Measurements from ENCODE around the gene LYAR. TPM values are rescaled to one million over a fixed set of nuclear protein-coding genes. Genes with fewer than 3 reads are reported as not detected.

Gene LYAR, protein sequence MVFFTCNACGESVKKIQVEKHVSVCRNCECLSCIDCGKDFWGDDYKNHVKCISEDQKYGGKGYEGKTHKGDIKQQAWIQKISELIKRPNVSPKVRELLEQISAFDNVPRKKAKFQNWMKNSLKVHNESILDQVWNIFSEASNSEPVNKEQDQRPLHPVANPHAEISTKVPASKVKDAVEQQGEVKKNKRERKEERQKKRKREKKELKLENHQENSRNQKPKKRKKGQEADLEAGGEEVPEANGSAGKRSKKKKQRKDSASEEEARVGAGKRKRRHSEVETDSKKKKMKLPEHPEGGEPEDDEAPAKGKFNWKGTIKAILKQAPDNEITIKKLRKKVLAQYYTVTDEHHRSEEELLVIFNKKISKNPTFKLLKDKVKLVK
- total RNA-seq: 10 to 100 TPM in 3 of 4 donors, 1 to 10 TPM in 1; 4.5 to 13.0 (median 10.4) TPM

DNA sequence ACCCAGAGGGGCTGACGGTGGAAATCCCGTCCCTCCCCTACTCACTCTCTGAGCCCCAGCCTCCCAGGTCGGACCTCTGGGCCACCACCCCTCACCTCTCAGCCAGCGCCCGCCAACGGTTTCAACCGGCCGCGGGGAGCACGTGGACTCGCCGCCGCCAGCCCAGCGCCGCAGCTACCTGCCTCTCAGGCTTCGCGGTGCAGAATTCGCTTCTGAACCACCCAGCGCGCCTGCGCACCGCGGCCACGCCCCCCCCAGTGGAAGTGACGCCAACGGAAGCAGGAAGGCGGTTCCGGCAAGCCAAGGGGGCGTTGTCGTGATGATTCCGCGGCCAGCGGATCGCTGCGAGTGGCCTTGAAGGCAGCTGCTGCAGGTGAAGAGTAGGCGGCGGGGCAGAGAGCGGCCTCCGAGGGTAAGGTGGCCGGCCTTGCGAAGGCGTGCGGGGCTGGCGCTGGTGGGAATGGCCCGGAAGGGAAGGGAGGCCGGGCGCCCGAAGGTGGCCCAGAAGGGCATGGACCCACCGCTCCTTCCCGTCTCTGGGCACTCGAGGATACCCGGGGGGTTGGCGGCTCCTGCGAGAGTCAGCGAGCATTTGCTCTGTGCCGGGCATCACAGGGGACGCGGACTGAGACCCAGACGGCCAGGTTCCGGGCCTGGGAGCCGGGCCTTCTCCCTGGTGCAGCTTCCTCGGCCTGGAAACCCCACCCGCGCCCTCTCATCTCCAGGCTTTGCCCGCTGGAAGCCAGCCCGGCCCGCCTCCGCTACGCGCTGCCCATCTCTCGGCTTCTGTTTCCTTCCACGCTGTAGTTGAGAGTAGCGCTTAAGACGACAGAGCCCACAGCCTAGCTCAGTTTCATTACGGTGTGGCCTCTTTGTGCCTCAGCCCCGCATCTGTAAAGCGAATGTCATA is at the start of gene LYAR, which contains the start of gene ZBTB49:
LYAR (minus strand) TSS at position 214 of the 910 bp plus-strand sequence. CDS start 6,412 bp downstream, outside the sequence.
ZBTB49 (plus strand) TSS at position 311 of the 910 bp plus-strand sequence. CDS start 9,695 bp downstream, outside the sequence.
- H3K27me3 ChIP-seq: no peaks in the 10 kb centered on the region
- WGBS, 2 donors: 0 to 1% methylated on average over 19 to 40 of the region's 77 CpGs
- H3K4me1 ChIP-seq: peaks cover 17 to 18% of the 10 kb centered on the region in 2 donors
- H3K4me3 ChIP-seq (replicated peaks in 1 of 3): peak within 1 kb of the TSS; percentile 35 to 89 (median 89)
- peak; percentile 92 to 95 for DNase-seq
- intact Hi-C loops (cut with DNase I): loop anchor here (5.0 kb wide), 1 partner anchor 43 kb away; the partner anchor contains the start of gene TMEM128
- TF ChIP-seq, protein P1, sequence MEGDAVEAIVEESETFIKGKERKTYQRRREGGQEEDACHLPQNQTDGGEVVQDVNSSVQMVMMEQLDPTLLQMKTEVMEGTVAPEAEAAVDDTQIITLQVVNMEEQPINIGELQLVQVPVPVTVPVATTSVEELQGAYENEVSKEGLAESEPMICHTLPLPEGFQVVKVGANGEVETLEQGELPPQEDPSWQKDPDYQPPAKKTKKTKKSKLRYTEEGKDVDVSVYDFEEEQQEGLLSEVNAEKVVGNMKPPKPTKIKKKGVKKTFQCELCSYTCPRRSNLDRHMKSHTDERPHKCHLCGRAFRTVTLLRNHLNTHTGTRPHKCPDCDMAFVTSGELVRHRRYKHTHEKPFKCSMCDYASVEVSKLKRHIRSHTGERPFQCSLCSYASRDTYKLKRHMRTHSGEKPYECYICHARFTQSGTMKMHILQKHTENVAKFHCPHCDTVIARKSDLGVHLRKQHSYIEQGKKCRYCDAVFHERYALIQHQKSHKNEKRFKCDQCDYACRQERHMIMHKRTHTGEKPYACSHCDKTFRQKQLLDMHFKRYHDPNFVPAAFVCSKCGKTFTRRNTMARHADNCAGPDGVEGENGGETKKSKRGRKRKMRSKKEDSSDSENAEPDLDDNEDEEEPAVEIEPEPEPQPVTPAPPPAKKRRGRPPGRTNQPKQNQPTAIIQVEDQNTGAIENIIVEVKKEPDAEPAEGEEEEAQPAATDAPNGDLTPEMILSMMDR (IDR thresholded peaks at IDR 0.05): no peak
- TF ChIP-seq POLR2A (IDR thresholded peaks at IDR 0.05): peak in 1 of 2 donors; percentile 79
- H3K27ac ChIP-seq: peak within 1 kb of the TSS in 1 of 3 donors; percentile 44
- H3K9me3 ChIP-seq: no peaks in the 10 kb centered on the region
- no peaks in the 10 kb centered on the region for H3K36me3 ChIP-seq

DNA sequence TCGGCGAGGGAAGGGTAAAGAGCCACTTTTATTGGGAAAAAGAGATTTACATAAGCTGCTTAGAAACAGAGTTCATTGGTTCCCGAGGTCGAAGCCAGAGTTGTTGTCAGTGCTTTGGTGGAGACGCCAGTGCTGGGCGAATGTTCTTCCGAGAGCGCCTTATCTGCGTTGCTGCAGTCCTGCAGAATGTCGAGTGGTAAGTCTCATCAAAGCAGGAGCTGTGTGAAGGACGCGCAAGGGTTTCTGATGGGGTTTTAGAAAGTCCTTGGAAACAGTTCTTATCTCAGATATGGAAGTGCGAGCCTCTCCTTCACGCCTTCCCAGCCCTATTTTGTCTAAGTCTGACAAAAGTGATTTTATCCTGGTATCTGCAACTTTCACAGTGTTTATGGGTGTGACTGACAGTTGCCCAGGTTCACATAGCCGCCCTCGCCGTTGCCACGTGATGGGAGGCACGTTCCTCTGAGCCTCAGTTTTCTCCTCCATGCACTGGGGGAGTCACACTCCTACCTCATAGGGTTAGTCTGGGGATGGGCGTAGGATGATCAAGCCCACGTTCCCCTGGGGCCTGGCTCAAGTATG is 49.6 kb upstream of the LYAR start:
- intact Hi-C loops (cut with DNase I): loop anchor here (10.0 kb wide), 1 partner anchor 85 kb away; no protein-coding TSS in a partner anchor
- no peaks in the 10 kb centered on the region for H3K27me3 ChIP-seq
- no peak for DNase-seq
- H3K9me3 ChIP-seq: no peaks in the 10 kb centered on the region
- WGBS, 2 donors: 21 to 31% methylated on average over 19 to 21 of the region's 21 CpGs
- H3K4me3 ChIP-seq (replicated peaks in 1 of 3): no peak overlapping the region
- H3K27ac ChIP-seq: no peak overlapping the region
- no peaks in the 10 kb centered on the region for H3K4me1 ChIP-seq
- TF ChIP-seq, protein P1 (IDR thresholded peaks at IDR 0.05): no peak
- no peak for TF ChIP-seq POLR2A (IDR thresholded peaks at IDR 0.05)
- no peaks in the 10 kb centered on the region for H3K36me3 ChIP-seq

DNA sequence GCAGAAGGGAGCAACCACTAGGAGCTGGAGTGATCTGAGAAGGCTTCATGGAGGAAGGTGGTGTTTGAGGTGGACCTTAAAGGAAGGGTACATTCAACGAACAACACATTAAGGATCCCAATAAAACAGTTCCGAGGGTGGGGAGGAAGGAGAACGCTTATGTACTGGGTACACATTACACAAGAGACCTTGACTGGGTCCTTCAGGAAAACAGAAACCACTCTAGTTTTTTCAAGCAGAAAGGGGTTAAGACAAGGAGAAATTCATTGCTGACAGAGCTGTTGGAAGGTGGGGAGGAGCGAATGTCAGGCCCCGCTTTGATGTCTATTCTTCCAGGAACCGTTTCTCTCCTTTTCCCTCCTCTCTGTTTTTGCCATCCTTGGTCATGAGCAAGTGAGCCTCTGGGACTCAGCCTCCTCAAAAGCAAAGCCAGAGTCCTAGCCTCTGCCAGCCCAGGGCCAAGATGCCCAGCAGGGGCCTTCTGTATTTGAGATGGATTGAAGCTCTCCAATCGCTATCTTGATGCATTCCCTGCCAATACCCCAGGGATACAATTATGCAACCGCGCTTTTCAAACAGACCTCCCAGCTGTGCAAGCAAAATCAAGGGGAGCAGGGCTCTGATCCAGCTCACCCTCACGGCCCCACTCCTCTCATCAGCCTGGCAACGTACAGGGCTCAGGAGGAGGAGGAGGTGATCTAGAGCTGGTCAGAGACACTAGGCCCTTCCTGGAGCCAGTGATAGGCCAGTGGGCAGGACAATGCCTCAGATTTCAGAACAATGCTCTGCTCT is 48.5 kb upstream of the LYAR start:
- intact Hi-C loops (cut with DNase I): loop anchor here (10.0 kb wide), 1 partner anchor 84 kb away; no protein-coding TSS in a partner anchor
- no peaks in the 10 kb centered on the region for H3K27me3 ChIP-seq
- no peak overlapping the region for H3K27ac ChIP-seq
- no peak for DNase-seq
- no peaks in the 10 kb centered on the region for H3K36me3 ChIP-seq
- TF ChIP-seq, protein P1 (IDR thresholded peaks at IDR 0.05): no peak
- no peak for TF ChIP-seq POLR2A (IDR thresholded peaks at IDR 0.05)
- WGBS, 2 donors: 51 to 53% methylated on average over 11 of the region's 11 CpGs
- no peaks in the 10 kb centered on the region for H3K4me1 ChIP-seq
- H3K4me3 ChIP-seq (replicated peaks in 1 of 3): no peak overlapping the region
- H3K9me3 ChIP-seq: no peaks in the 10 kb centered on the region

DNA sequence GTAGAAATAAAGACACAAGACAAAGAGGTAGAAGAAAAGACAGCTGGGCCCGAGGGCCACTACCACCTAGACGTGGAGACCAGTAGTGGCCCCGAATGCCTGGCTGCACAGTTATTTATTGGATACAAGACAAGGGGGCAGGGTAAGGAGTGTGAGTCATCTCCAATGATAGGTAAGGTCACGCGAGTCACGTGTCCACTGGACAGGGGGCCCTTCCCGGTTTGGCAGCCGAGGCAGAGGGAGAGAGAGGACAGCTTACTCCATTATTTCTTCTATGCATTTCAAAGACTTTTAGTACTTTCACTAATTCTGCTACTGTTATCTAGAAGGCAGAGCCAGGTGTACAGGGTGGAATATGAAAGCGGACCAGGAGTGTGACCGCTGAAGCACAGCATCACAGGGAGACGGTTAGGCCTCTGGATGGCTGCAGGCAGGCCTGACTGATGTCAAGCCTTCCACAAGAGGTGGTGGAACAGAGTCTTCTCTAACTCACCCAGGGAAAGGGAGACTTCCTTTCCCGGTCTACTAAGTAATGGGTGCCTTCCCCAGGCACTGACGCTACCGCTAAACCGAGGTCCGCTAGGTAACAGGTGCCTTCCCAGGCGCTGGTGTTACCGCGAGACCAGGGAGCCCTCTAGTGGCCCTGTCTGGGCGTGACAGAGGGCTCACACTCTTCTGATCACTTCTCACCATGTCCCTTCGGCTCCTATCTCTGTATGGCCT is 45.0 kb upstream of the LYAR start:
- no peak for TF ChIP-seq POLR2A (IDR thresholded peaks at IDR 0.05)
- TF ChIP-seq, protein P1 (IDR thresholded peaks at IDR 0.05): peak; percentile 19 to 67 (median 52)
- H3K4me1 ChIP-seq: no peaks in the 10 kb centered on the region
- intact Hi-C loops (cut with DNase I): loop anchor here (10.0 kb wide), 1 partner anchor 80 kb away; no protein-coding TSS in a partner anchor
- 54% methylated on average over 21 of the region's 21 CpGs for WGBS, 2 donors
- no peak overlapping the region for H3K4me3 ChIP-seq (replicated peaks in 1 of 3)
- no peaks in the 10 kb centered on the region for H3K36me3 ChIP-seq
- H3K27me3 ChIP-seq: no peaks in the 10 kb centered on the region
- peak; percentile 58 to 65 for DNase-seq
- no peaks in the 10 kb centered on the region for H3K9me3 ChIP-seq
- no peak overlapping the region for H3K27ac ChIP-seq

Measured in thyroid gland (tissue), 4 donors.